Activated CD8-positive, alpha-beta T cell treated with anti-CD3 and anti-CD28 coated beads for 36 hours (primary cell): Measurements from ENCODE around the gene HMGB2. TPM values are rescaled to one million over a fixed set of nuclear protein-coding genes. Genes with fewer than 3 reads are reported as not detected.

Experiments used
- ATAC-seq: fragments of 200-7000 bp; cut with Tn5 transposase; one replicate; pipeline ENCODE4 v1.10.0; 2021; ENCODE audit warnings: mild to moderate bottlenecking, moderate library complexity
- CTCF ChIA-PET: fragments of 350-600 bp; sonication (Branson Sonifier 250); formaldehyde crosslinking; loops from one replicate; lab custom pipeline; 2021; ENCODE audit warnings: antibody characterized with exemption; lab: Charles Lee
- POLR2A ChIA-PET: fragments of 350-600 bp; sonication (Branson Sonifier 250); formaldehyde crosslinking; loops from one replicate; lab custom pipeline; 2021; ENCODE audit warnings: antibody characterized with exemption; lab: Charles Lee
- DNase-seq: peaks from one replicate; pipeline ENCODE4 v3.0.0-alpha.2; 2020
- H3K27ac Mint-ChIP-seq: one replicate; pipeline ENCODE4 v1.8.0; 2021; ENCODE audit warnings: mild to moderate bottlenecking, mixed read lengths
- H3K27me3 Mint-ChIP-seq: one replicate; pipeline ENCODE4 v1.8.0; 2021; ENCODE audit warnings: mixed read lengths
- H3K36me3 Mint-ChIP-seq: one replicate; pipeline ENCODE4 v1.8.0; 2021; ENCODE audit warnings: low read depth, mixed read lengths
- H3K4me1 Mint-ChIP-seq: one replicate; pipeline ENCODE4 v1.8.0; 2021; ENCODE audit warnings: low read depth, mixed read lengths
- H3K4me3 Mint-ChIP-seq: one replicate; pipeline ENCODE4 v1.8.0; 2021; ENCODE audit warnings: mild to moderate bottlenecking, moderate library complexity, mixed read lengths
- H3K9me3 Mint-ChIP-seq: one replicate; pipeline ENCODE4 v1.8.0; 2021; ENCODE audit warnings: mixed read lengths
- CTCF ChIP-seq: fragments of 200-600 bp; IDR thresholded peaks from one replicate; pipeline ENCODE4 v1.8.0; 2022; ENCODE audit warnings: antibody characterized with exemption, mild to moderate bottlenecking
- intact Hi-C: fragments of 100-400 bp; cut with micrococcal nuclease; formaldehyde crosslinking; loops from one replicate; pipeline ENCODE4 v1.10.0; 2022
- total RNA-seq, 2 experiments: library from RNA; stranded (reverse); gene quantifications; one replicate each; pipeline ENCODE4 v1.2.3, GENCODE V29; 2021

The HMGB2 gene
- total RNA-seq, 2 experiments from 2014 or later = 527 to 534 TPM

GRCh38 chr4:173332963-173333657 is 1.0 kb downstream of the HMGB2 start:
- H3K27ac Mint-ChIP-seq = peak overlapping the region; percentile 94
- no peaks in the 10 kb centered on the region for H3K9me3 Mint-ChIP-seq
- peaks cover 6% of the 10 kb centered on the region for H3K27me3 Mint-ChIP-seq
- H3K36me3 Mint-ChIP-seq = peaks cover 46% of the 10 kb centered on the region
- ChIA-PET CTCF (interaction anchor here (0.7 to 3.3 kb wide), 8 partner anchors 13 to 319 kb away, joined by 3 to 15 read pairs (median 4); partner anchors contain the start of gene SAP30), POLR2A (interaction anchor here (0.6 to 4.1 kb wide), 9 partner anchors 14 to 145 kb away, joined by 3 to 79 read pairs (median 8); partner anchors contain the start of gene SAP30)
- DNase-seq = peak; percentile 32
- ATAC-seq = no peak
- intact Hi-C loops = no loop called here
- TF ChIP-seq CTCF = no peak
- peak overlapping the region; percentile 92 for H3K4me3 Mint-ChIP-seq
- H3K4me1 Mint-ChIP-seq = peaks cover 13% of the 10 kb centered on the region

- CTCF ChIA-PET = interaction anchor here (2.0 to 3.3 kb wide), 4 partner anchors 13 to 38 kb away, joined by 5 to 15 read pairs (median 10); partner anchors contain the start of gene SAP30
- Mint-ChIP-seq H3K9me3 (no peaks in the 10 kb centered on the region), H3K4me1 (peaks cover 13% of the 10 kb centered on the region), H3K4me3 (peak overlapping the region; percentile 92), H3K27ac (peak overlapping the region; percentile 94), H3K36me3 (peaks cover 48% of the 10 kb centered on the region), H3K27me3 (peaks cover 5% of the 10 kb centered on the region)
- ATAC-seq (no peak), DNase-seq (no peak)
- POLR2A ChIA-PET = interaction anchor here (0.6 to 3.7 kb wide), 4 partner anchors 24 to 146 kb away, joined by 3 to 79 read pairs (median 16); partner anchors contain the start of gene SAP30
- no peak for TF ChIP-seq CTCF
- intact Hi-C loops = no loop called here
These were observed 2.1 kb downstream of the HMGB2 start for GRCh38 chr4:173332021-173332487.

- H3K9me3 Mint-ChIP-seq = no peaks in the 10 kb centered on the region
- no peak for TF ChIP-seq CTCF
- ChIA-PET POLR2A (interaction anchor here (0.6 to 3.6 kb wide), 4 partner anchors 10 to 42 kb away, joined by 3 to 23 read pairs (median 4); partner anchors contain the start of gene SAP30), CTCF (interaction anchor here (1.8 to 3.0 kb wide), 3 partner anchors 12 to 29 kb away, joined by 5 to 11 read pairs (median 10); no protein-coding TSS in a partner anchor)
- ATAC-seq (no peak), DNase-seq (no peak)
- intact Hi-C loops = no loop called here
- H3K4me1 Mint-ChIP-seq = peaks cover 13% of the 10 kb centered on the region
- no peak overlapping the region for H3K27ac Mint-ChIP-seq
- no peaks in the 10 kb centered on the region for H3K27me3 Mint-ChIP-seq
- H3K4me3 Mint-ChIP-seq = no peak overlapping the region
- peaks cover 52% of the 10 kb centered on the region for H3K36me3 Mint-ChIP-seq
These were observed 3.6 kb downstream of the HMGB2 start for GRCh38 chr4:173330590-173330989.

GRCh38 chr4:173328236-173328901 is 5.8 kb downstream of the HMGB2 start:
- DNase-seq = no peak
- Mint-ChIP-seq H3K27ac (no peak overlapping the region), H3K27me3 (no peaks in the 10 kb centered on the region), H3K9me3 (no peaks in the 10 kb centered on the region), H3K4me3 (no peak overlapping the region), H3K36me3 (peaks cover 44% of the 10 kb centered on the region), H3K4me1 (peaks cover 13% of the 10 kb centered on the region)
- intact Hi-C loops = no loop called here
- no peak for ATAC-seq
- TF ChIP-seq CTCF = no peak
- POLR2A ChIA-PET = interaction anchor here (3.6 kb wide), 1 partner anchor 42 kb away, joined by 23 read pairs; the partner anchor contains the start of gene SAP30
- CTCF ChIA-PET = interaction anchor here (1.8 kb wide), 1 partner anchor 27 kb away, joined by 7 read pairs; no protein-coding TSS in a partner anchor
